ENCODE data around the gene TLL2.

DNA sequence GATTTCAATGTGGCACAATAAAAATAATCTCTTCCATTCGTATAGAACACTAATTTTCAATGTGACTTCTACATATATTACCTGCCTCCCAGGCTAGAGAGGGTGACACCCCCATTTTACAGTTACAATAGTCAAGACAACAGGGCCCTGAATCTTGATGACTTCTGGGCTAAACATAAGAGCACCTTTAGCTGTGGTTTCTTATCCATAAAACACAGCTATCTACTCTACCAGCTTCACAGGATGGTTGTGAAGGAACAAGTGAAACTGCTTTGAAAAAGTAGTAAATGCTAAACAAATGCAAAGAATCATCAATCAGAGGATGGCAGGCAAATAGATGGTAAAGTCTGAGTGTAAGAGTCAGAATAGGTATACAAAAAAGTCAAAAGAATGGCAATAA, 3.6 kb upstream of the TLL2 start:
- no peak for TF ChIP-seq POLR2AphosphoS5 (IDR thresholded peaks at IDR 0.05; ENCODE audit: low read depth, low read length)
- TF ChIP-seq PAX5 (IDR thresholded peaks at IDR 0.05; ENCODE audit: insufficient read depth, low read length, severe bottlenecking): no peak
- no peak for TF ChIP-seq POLR2A (IDR thresholded peaks at IDR 0.05; ENCODE audit: low read depth, low read length)
- no peak for TF ChIP-seq TAF1 (IDR thresholded peaks at IDR 0.05; ENCODE audit: low read depth, low read length)
